Heart left ventricle (tissue), 16 donors: ENCODE measurements around the gene CASKIN1. TPM values are rescaled to one million over a fixed set of nuclear protein-coding genes. Genes with fewer than 3 reads are reported as not detected.

Experiments used
- ATAC-seq, 4 donors: fragments of 200-7000 bp; cut with Tn5 transposase; one replicate each; pipeline ENCODE4 v1.9.1; 2020 to 2022; ENCODE audit warnings: moderate library complexity in 4 of 4, mild to moderate bottlenecking in 3 of 4, moderate number of reproducible peaks in 1 of 4
- DNase-seq, 5 donors: peaks; one replicate each; pipeline ENCODE4 v3.0.0-alpha.2; 2020
- H3K27ac ChIP-seq, 12 donors: fragments of 200-600 bp; sonication (generic) in 4 of 12; one replicate each; pipeline versions ENCODE4 v1.5.0 to v1.8.0; 2016 to 2022; ENCODE audit warnings: mild to moderate bottlenecking in 2 of 12
- H3K27me3 ChIP-seq, 9 donors: fragments of 200-600 bp; sonication (generic) in 2 of 9; one replicate each; pipeline versions ENCODE4 v1.5.1 to v1.8.0; 2016 to 2022; ENCODE audit warnings: mild to moderate bottlenecking in 3 of 9
- H3K36me3 ChIP-seq, 9 donors: fragments of 200-600 bp; sonication (generic) in 2 of 9; one replicate each; pipeline versions ENCODE4 v1.5.0 to v1.8.0; 2018 to 2022; ENCODE audit warnings: mild to moderate bottlenecking in 2 of 9
- H3K4me1 ChIP-seq, 12 donors: fragments of 200-600 bp; sonication (generic) in 4 of 12; one replicate each; pipeline versions ENCODE4 v1.5.0 to v1.8.0; 2016 to 2022; ENCODE audit warnings: mild to moderate bottlenecking in 3 of 12
- H3K4me3 ChIP-seq, 12 donors: fragments of 200-600 bp; sonication (generic) in 4 of 12; one replicate each; pipeline versions ENCODE4 v1.5.0 to v1.8.0; 2017 to 2022; ENCODE audit warnings: mild to moderate bottlenecking in 9 of 12, moderate library complexity in 4 of 12
- H3K9me3 ChIP-seq, 12 donors: fragments of 200-600 bp; sonication (generic) in 4 of 12; one replicate each; pipeline versions ENCODE4 v1.5.0 to v1.8.0; 2016 to 2022; ENCODE audit warnings: mild to moderate bottlenecking in 1 of 12
- CTCF ChIP-seq, 12 donors: fragments of 200-600 bp; sonication (generic) in 4 of 12; IDR thresholded peaks; one replicate each; pipeline versions ENCODE4 v1.5.0 to v1.8.0; 2018 to 2022; ENCODE audit warnings: antibody characterized with exemption in 12 of 12, mild to moderate bottlenecking in 5 of 12
- POLR2A ChIP-seq, 2 donors: fragments of 450-650 bp; IDR thresholded peaks; one replicate each; pipeline ENCODE4 v1.6.1; 2017; ENCODE audit warnings: antibody characterized with exemption in 2 of 2, mild to moderate bottlenecking in 2 of 2, moderate library complexity in 2 of 2
- WGBS, 4 donors: extraction: QIAGEN DNeasy Blood & Tissue Kit in 2 of 4; methylation state at CpG; one replicate each; pipeline versions ENCODE4 v1.1.5 to v1.1.7; 2013 to 2018; 5-methylcytosine and 5-hydroxymethylcytosine counted together
- intact Hi-C, 10 donors: fragments of 100-400 bp; cut with DNase I; formaldehyde crosslinking; loops; one replicate each; pipeline versions ENCODE4 v1.11.1 to v1.14.2; 2022
- polyA plus RNA-seq, 2 donors: library from polyadenylated mRNA; stranded (reverse); fragments of 200-250 nt; gene quantifications; one replicate each; pipeline ENCODE4 v1.2.3, GENCODE V29; 2013
- total RNA-seq, 9 donors: library from RNA; depleted of rRNA in 2 of 9; stranded (reverse); fragments of >200 nt in 2 of 9; fragmentation: NEBNext Ultra II Directional in 3 of 9; extraction: Animal tissue kit (Norgen Biotek cat#: 25700) in 3 of 9; gene quantifications; one replicate each; pipeline versions ENCODE4 v1.1.0 to v1.2.4, GENCODE V29; 2016 to 2023
- donor health status: ischemic (EF 13 %, LVEDD 7.1; RV severe dilation, severe dysfunction).
- donor health status: healthy with polysubstance abuse.
- donor health status: DM: no; HTN: yes; CAD: no.
- donor health status: DM: no; HTN: no; CAD: no.
- donor health status: ischemic (EF 25% LVEDD 6.9; RV normal size, moderate dysfunction).
- donor health status: ischemic (EF 25% LVEDD 5.7; RV mildly dilated, moderate dysfunction).
- donor health status: healthy.
- donor health status: DM: yes; HTN: yes; CAD: no.
- donor health status: ischemic (EF 35%, LVEDD 5.7; RV mildly dilated, moderate dysfunction).
- donor health status: nonischemic (EF 11% LVEDD 7.7; RV severe dilation, severe dysfunction).
- donor health status: DM: yes; HTN: yes; CAD: no.
- donor health status: PGD.
- donor health status: ischemic (EF 29% LVEDD 5.4; RV normal size, mild dysfunction).
- donor health status: nonischemic (EF 23%, LVEDD 6.1; RV moderate dilation, normal function).

Gene CASKIN1
- total and polyA plus RNA-seq, 11 donors, result 0.37 to 7.0 (median 2.1) TPM

- WGBS, 4 donors, result 93 to 95% (median 95%) methylated on average over 5 to 10 of the region's 10 CpGs
- H3K4me1 ChIP-seq, result peaks cover 4 to 47% (median 22%) of the 10 kb centered on the region in 12 donors
- peak overlapping the region in 5 of 12 donors; percentile 5 to 90 (median 27) for H3K27ac ChIP-seq
- intact Hi-C loops, result loop anchor here in 2 of 10 donors (5.0 to 10.0 kb wide), 2 partner anchors 40 to 263 kb away; partner anchors contain the start of gene CCNF (in 1 of the 2)
- ATAC-seq, result no peak
- H3K4me3 ChIP-seq, result no peak overlapping the region
- no peaks in the 10 kb centered on the region for H3K9me3 ChIP-seq
- no peak for DNase-seq
- TF ChIP-seq CTCF (IDR thresholded peaks at IDR 0.05) (no peak), POLR2A (IDR thresholded peaks at IDR 0.05) (no peak)
- peaks cover 0 to 13% (median 6%) of the 10 kb centered on the region in 9 donors for H3K36me3 ChIP-seq
- no peaks in the 10 kb centered on the region for H3K27me3 ChIP-seq
Measured at GRCh38 chr16:2161911-2162310, 34.5 kb downstream of the CASKIN1 start.

- TF ChIP-seq POLR2A (IDR thresholded peaks at IDR 0.05), result no peak
- TF ChIP-seq CTCF (IDR thresholded peaks at IDR 0.05), result no peak
- WGBS, 4 donors, result 65 to 70% (median 68%) methylated on average over 17 to 20 of the region's 20 CpGs
- intact Hi-C loops, result loop anchor here in 2 of 10 donors (5.0 to 10.0 kb wide), 2 partner anchors 41 to 264 kb away; partner anchors contain the start of gene CCNF (in 1 of the 2)
- Histone ChIP-seq H3K4me3 (peak overlapping the region in 2 of 12 donors; percentile 19 to 28), H3K36me3 (peaks cover 0 to 5% (median under 1%) of the 10 kb centered on the region in 9 donors), H3K27ac (peak overlapping the region in 10 of 12 donors; percentile 27 to 90 (median 46)), H3K27me3 (no peaks in the 10 kb centered on the region), H3K9me3 (no peaks in the 10 kb centered on the region), H3K4me1 (peaks cover 10 to 55% (median 31%) of the 10 kb centered on the region in 12 donors)
- DNase-seq (peak in 3 of 5 donors; percentile 50 to 82 (median 73)), ATAC-seq (peak; percentile 8 to 66 (median 34))
Measured at GRCh38 chr16:2160915-2161551, 35.4 kb downstream of the CASKIN1 start.

GRCh38 chr16:2159175-2159838 lies 37.1 kb downstream of the CASKIN1 start:
- peak overlapping the region in 4 of 12 donors; percentile 15 to 35 (median 26) for H3K4me3 ChIP-seq
- intact Hi-C loops, result loop anchor here in 5 of 10 donors (5.0 to 10.0 kb wide), 7 partner anchors 43 to 155 kb away; partner anchors contain the start of genes ECI1 (in 2 of the 5), BRICD5 (in 1 of the 5), MLST8 (in 1 of the 5) and PGP (in 1 of the 5)
- H3K36me3 ChIP-seq, result no peaks in the 10 kb centered on the region
- DNase-seq (no peak), ATAC-seq (no peak)
- no peaks in the 10 kb centered on the region for H3K9me3 ChIP-seq
- peak overlapping the region in 6 of 12 donors; percentile 26 to 90 (median 38) for H3K27ac ChIP-seq
- WGBS, 4 donors, result 67 to 80% (median 69%) methylated on average over 18 to 24 of the region's 24 CpGs
- H3K27me3 ChIP-seq, result no peaks in the 10 kb centered on the region
- TF ChIP-seq CTCF (IDR thresholded peaks at IDR 0.05) (no peak), POLR2A (IDR thresholded peaks at IDR 0.05) (no peak)
- H3K4me1 ChIP-seq, result peaks cover 10 to 64% (median 36%) of the 10 kb centered on the region in 12 donors

- Histone ChIP-seq H3K27me3 (no peaks in the 10 kb centered on the region), H3K4me1 (peaks cover 15 to 75% (median 45%) of the 10 kb centered on the region in 12 donors), H3K9me3 (no peaks in the 10 kb centered on the region), H3K27ac (peak overlapping the region in 1 of 12 donors; percentile 90), H3K36me3 (peaks cover 0 to 9% (median 0%) of the 10 kb centered on the region in 9 donors), H3K4me3 (no peak overlapping the region)
- ATAC-seq (no peak), DNase-seq (no peak)
- no peak for TF ChIP-seq CTCF (IDR thresholded peaks at IDR 0.05)
- no peak for TF ChIP-seq POLR2A (IDR thresholded peaks at IDR 0.05)
- WGBS, 4 donors, result 81 to 93% (median 89%) methylated on average over 15 of the region's 15 CpGs
- intact Hi-C loops, result loop anchor here in 5 of 10 donors (5.0 to 10.0 kb wide), 7 partner anchors 44 to 153 kb away; partner anchors contain the start of genes ECI1 (in 2 of the 5), BRICD5 (in 1 of the 5), MLST8 (in 1 of the 5) and PGP (in 1 of the 5)
Measured at GRCh38 chr16:2158262-2158638, 38.2 kb downstream of the CASKIN1 start.
